Measurements from ENCODE around the gene IL23R. TPM values are rescaled to one million over a fixed set of nuclear protein-coding genes. Genes with fewer than 3 reads are reported as not detected.

Gene IL23R
- total RNA-seq, 1 donor from 2014 or later, result not detected

DNA sequence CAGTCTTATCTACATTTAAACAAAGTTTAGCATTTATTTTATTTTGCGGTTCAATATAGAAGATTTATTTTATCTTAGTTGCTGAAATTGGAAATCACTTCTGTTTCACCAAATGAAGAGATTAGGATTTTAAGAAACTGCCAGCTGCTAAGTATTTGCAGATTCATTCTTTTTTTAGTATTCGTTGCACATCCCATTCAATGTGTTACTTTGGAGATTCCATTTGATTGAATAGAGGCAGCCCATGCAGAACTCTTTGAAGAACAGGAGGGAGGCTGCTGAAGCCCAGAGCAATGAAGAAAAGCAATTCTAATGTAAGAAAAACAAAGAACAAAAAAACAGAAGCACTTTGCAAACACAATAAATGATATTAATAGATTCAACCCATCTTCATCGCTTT is 102.8 kb downstream of the IL23R start:
- no peak overlapping the region for H3K4me3 ChIP-seq
- TF ChIP-seq, protein P1, sequence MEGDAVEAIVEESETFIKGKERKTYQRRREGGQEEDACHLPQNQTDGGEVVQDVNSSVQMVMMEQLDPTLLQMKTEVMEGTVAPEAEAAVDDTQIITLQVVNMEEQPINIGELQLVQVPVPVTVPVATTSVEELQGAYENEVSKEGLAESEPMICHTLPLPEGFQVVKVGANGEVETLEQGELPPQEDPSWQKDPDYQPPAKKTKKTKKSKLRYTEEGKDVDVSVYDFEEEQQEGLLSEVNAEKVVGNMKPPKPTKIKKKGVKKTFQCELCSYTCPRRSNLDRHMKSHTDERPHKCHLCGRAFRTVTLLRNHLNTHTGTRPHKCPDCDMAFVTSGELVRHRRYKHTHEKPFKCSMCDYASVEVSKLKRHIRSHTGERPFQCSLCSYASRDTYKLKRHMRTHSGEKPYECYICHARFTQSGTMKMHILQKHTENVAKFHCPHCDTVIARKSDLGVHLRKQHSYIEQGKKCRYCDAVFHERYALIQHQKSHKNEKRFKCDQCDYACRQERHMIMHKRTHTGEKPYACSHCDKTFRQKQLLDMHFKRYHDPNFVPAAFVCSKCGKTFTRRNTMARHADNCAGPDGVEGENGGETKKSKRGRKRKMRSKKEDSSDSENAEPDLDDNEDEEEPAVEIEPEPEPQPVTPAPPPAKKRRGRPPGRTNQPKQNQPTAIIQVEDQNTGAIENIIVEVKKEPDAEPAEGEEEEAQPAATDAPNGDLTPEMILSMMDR (IDR thresholded peaks at IDR 0.05), result no peak
- H3K27ac ChIP-seq, result no peak overlapping the region
- no peaks in the 10 kb centered on the region for H3K9me3 ChIP-seq
- no peaks in the 10 kb centered on the region for H3K36me3 ChIP-seq
- H3K4me1 ChIP-seq, result no peaks in the 10 kb centered on the region
- DNase-seq (ENCODE audit: low spot score in 2 of 2), result no peak
- no peaks in the 10 kb centered on the region for H3K27me3 ChIP-seq
- intact Hi-C loops (cut with DNase I), result no loop called here

- TF ChIP-seq, protein P1 (IDR thresholded peaks at IDR 0.05), result no peak
- Histone ChIP-seq H3K36me3 (no peaks in the 10 kb centered on the region), H3K9me3 (no peaks in the 10 kb centered on the region), H3K27ac (no peak overlapping the region), H3K27me3 (no peaks in the 10 kb centered on the region), H3K4me3 (no peak overlapping the region), H3K4me1 (no peaks in the 10 kb centered on the region)
- intact Hi-C loops (cut with DNase I), result no loop called here
- DNase-seq (ENCODE audit: low spot score in 2 of 2), result no peak
These were observed 104.3 kb downstream of the IL23R start for GRCh38 chr1:67270541-67270940.

DNA sequence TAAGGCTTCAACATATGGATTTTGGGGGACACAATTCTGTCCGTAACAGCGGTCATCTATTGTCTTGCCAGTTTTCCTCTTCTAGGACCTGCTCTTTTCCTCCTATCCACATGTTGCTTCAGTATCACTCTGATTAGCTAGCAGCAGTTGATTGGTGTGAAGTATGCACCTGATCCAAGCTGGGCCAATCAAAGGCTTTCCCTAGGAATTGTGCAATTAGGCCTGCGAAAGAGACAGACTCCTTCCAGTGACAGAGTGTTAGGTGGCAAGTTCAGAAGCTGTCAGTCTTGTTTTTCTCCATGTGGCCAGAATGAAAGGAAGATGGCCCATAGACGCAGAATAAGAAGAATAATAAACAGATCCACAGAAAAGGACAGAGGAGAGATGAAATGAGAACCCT is 107.3 kb downstream of the IL23R start:
- intact Hi-C loops (cut with DNase I), result no loop called here
- TF ChIP-seq, protein P1 (IDR thresholded peaks at IDR 0.05), result no peak
- no peak overlapping the region for H3K27ac ChIP-seq
- H3K36me3 ChIP-seq, result no peaks in the 10 kb centered on the region
- DNase-seq (ENCODE audit: low spot score in 2 of 2), result no peak
- no peaks in the 10 kb centered on the region for H3K4me1 ChIP-seq
- H3K9me3 ChIP-seq, result no peaks in the 10 kb centered on the region
- no peaks in the 10 kb centered on the region for H3K27me3 ChIP-seq
- H3K4me3 ChIP-seq, result no peak overlapping the region

DNA sequence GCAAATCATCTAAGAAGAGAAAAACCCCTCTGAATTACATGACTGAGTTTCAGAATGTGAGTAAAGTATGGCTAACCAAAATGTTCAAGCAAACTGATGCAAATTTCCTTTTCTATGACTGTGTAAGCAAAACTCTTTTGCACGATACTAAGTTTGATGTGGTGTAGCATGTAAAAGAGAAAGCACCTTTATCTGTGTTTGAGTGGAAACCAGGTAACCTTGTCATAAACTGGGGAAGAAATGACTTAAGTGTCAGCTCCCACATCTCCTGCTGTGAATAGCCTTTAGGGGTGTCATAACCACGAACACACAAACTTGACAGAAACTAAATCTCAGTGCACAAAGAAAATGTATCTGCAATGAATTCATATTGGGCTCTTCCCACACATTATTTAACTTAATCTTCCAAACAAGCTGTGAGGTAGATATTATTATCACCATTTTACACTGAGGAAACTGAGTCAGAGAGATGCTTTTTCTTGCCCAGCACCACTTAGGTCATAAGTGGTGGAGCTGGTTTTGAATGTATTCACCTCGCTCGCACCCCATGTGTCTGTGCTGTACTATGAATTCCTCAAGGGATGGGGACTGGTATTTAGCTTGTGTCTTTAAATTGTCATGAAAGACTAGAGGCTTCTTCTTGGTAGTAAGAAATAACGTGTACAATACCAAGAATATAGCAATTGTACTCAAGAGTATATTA is 108.5 kb downstream of the IL23R start:
- Histone ChIP-seq H3K27ac (no peak overlapping the region), H3K9me3 (no peaks in the 10 kb centered on the region), H3K4me3 (no peak overlapping the region), H3K36me3 (no peaks in the 10 kb centered on the region), H3K27me3 (no peaks in the 10 kb centered on the region), H3K4me1 (no peaks in the 10 kb centered on the region)
- intact Hi-C loops (cut with DNase I), result no loop called here
- DNase-seq (ENCODE audit: low spot score in 2 of 2), result no peak
- TF ChIP-seq, protein P1 (IDR thresholded peaks at IDR 0.05), result no peak

DNA sequence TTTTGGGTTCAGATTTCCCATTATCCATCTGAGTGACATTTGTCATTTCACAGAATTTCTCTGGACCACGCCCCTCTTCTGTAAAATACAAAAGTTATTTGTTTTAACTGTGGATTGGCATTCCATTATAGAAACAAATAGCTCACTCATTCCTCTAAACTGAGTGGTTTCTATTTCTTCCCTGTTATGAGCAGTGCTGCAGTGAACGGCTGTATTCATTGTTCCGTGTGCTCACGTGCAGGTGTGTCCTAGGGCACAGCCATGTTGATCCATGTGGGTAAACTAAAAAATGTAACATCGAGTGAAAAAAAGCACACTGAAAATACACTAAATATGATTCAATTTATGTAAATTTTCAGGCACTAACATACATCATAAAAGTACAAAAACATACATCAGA is 114.4 kb downstream of the IL23R start:
- intact Hi-C loops (cut with DNase I), result no loop called here
- Histone ChIP-seq H3K36me3 (no peaks in the 10 kb centered on the region), H3K4me3 (no peak overlapping the region), H3K27me3 (no peaks in the 10 kb centered on the region), H3K9me3 (no peaks in the 10 kb centered on the region), H3K27ac (no peak overlapping the region), H3K4me1 (no peaks in the 10 kb centered on the region)
- no peak for DNase-seq (ENCODE audit: low spot score in 2 of 2)
- TF ChIP-seq, protein P1 (IDR thresholded peaks at IDR 0.05), result no peak

GRCh38 chr1:67281244-67281643 is 115.0 kb downstream of the IL23R start:
- intact Hi-C loops (cut with DNase I), result no loop called here
- no peak for DNase-seq (ENCODE audit: low spot score in 2 of 2)
- Histone ChIP-seq H3K9me3 (no peaks in the 10 kb centered on the region), H3K27me3 (no peaks in the 10 kb centered on the region), H3K4me3 (no peak overlapping the region), H3K27ac (no peak overlapping the region), H3K36me3 (no peaks in the 10 kb centered on the region), H3K4me1 (no peaks in the 10 kb centered on the region)
- TF ChIP-seq, protein P1 (IDR thresholded peaks at IDR 0.05), result no peak

Data from ascending aorta (tissue), 2 donors.